A673 (cell line): ENCODE results near the gene APOL2.

Source experiments
- EZH2 ChIP-seq: fragments of 200-600 bp; sonication (generic); IDR thresholded peaks from 2 replicates; pipeline ENCODE4 v1.6.1; 2017; ENCODE audit warnings: borderline replicate concordance, low read depth, mild to moderate bottlenecking, mixed read lengths, antibody characterized with exemption, low read length; ENCODE audit not compliant: poor library complexity, severe bottlenecking
- TF ChIP-seq, protein P1 (sequence below): fragments of 300-800, 200-600 bp; sonication (generic); conservative IDR thresholded peaks from 2 replicates; pipeline ENCODE4 v1.5.1; 2017; ENCODE audit warnings: low read depth, mild to moderate bottlenecking, antibody characterized with exemption, low read length, moderate library complexity, mixed read lengths

DNA sequence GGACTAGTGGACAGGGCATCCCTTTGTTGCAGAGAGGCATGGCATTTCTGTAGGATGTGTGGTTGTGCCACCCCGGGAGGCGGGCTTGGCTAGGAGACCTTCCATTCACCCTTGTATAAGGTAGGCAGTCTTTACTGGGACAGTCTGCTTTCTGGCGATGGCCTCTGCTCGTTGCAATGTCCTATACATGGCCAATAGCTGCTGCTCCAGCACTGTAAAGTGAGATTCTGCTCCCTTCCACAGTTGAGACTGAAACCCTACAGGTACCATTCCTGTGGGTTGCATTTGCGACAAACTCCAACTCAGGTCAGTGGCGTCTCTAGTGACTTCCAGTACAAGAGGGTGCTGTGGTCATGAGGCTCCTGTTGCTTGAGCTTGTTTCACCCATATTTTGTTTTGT lies 58.4 kb downstream of the APOL2 start:
- TF ChIP-seq EZH2, result no peak
- TF ChIP-seq, protein P1, sequence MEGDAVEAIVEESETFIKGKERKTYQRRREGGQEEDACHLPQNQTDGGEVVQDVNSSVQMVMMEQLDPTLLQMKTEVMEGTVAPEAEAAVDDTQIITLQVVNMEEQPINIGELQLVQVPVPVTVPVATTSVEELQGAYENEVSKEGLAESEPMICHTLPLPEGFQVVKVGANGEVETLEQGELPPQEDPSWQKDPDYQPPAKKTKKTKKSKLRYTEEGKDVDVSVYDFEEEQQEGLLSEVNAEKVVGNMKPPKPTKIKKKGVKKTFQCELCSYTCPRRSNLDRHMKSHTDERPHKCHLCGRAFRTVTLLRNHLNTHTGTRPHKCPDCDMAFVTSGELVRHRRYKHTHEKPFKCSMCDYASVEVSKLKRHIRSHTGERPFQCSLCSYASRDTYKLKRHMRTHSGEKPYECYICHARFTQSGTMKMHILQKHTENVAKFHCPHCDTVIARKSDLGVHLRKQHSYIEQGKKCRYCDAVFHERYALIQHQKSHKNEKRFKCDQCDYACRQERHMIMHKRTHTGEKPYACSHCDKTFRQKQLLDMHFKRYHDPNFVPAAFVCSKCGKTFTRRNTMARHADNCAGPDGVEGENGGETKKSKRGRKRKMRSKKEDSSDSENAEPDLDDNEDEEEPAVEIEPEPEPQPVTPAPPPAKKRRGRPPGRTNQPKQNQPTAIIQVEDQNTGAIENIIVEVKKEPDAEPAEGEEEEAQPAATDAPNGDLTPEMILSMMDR, result no peak
